Measurements from ENCODE around the gene CBL. TPM values are rescaled to one million over a fixed set of nuclear protein-coding genes. Genes with fewer than 3 reads are reported as not detected.
A peak's percentile ranks its signal among the peaks of the same experiment; 100 is the strongest.

CBL gene
- total RNA-seq, 1 donor from 2014 or later, result 46.6 TPM

DNA sequence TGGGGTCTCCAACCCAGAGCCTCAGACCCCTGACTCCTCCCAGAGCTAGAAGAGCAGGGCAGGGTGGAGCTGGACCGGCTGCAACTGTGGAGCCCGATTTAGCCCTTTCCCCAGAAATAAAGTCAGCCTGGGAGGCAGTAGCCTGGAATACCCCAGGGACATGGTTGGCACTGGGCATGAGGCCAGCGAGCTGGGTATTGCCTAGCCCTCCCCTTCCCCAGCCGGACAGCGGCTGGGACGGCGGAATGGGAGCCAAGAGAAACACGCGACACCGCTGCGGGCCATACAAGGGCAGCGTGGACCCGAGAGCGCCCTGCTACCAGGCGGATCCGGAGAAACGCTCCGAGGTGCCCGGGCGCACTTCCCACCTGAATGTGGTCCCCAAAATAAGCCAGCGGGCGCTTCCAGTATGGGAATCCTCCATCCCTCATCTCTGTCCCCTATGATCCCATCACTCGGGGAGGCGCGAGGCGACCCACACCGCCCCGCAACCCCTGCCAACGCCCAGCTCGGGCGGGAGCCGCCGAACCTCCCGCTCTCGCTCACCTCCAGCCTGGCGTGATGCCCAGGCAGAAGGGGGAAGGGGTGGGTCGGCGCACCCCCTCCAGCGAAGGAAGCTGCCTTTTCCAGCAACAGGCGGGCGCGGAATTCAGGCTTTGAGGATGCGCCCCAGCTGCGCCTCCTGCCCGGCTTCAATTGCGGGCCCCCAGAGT, 110.0 kb downstream of the CBL start:
- peaks cover 10% of the 10 kb centered on the region for H3K36me3 Mint-ChIP-seq (ENCODE audit: low read depth, unreplicated experiment)
- TF ChIP-seq, protein P1, sequence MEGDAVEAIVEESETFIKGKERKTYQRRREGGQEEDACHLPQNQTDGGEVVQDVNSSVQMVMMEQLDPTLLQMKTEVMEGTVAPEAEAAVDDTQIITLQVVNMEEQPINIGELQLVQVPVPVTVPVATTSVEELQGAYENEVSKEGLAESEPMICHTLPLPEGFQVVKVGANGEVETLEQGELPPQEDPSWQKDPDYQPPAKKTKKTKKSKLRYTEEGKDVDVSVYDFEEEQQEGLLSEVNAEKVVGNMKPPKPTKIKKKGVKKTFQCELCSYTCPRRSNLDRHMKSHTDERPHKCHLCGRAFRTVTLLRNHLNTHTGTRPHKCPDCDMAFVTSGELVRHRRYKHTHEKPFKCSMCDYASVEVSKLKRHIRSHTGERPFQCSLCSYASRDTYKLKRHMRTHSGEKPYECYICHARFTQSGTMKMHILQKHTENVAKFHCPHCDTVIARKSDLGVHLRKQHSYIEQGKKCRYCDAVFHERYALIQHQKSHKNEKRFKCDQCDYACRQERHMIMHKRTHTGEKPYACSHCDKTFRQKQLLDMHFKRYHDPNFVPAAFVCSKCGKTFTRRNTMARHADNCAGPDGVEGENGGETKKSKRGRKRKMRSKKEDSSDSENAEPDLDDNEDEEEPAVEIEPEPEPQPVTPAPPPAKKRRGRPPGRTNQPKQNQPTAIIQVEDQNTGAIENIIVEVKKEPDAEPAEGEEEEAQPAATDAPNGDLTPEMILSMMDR (IDR thresholded peaks at IDR 0.05; ENCODE audit: insufficient read depth, low read depth, low read length), result no peak
- no peak overlapping the region for H3K27ac Mint-ChIP-seq (ENCODE audit: unreplicated experiment)

DNA sequence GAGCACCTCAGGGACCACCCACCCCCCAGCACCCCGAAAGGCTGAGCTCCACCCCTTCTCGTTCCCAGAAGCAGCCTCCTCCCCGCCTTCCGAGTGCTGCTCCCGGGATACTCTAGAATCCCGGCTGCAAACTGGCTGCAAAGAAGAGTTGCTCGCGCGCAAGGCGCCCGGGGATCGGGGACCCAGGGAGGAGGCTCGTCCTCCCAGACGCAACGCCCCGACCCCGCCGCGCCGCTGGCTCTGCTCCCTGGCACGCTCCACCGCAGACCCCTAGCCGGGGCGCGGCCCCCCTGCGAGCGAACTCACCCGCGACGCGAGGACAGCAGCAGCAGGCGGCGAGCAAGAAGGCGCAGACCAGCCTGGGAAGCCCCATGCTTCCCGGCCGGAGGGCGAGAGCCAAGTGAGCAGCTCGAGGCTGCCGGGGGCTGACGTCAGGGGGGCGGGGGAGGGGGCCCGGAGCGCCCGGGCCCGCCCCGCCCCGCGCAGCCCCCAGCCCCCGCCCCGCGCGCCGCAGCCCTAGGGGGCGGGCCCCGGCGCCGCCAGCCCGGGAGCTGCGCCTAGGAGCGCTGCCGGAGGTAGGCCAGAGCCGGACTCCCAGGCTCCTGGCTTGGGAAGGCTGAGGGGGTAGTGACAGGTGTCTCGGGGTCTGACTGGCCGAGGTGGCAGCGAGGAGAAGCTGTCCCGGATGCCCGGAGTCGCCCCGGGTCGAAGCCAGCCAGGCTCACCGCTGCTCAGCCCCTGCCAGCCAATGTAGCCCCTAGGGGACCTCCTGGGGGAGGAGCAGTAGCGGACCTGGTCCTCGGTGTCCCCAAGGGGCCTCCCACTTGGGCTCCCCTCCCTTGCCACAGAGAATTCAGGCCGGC, 110.8 kb downstream of the CBL start, which contains the start of gene MCAM:
Gene MCAM, minus strand, starts transcription at position 402 of the 863 bp plus-strand sequence. Its CDS starts 29 bp downstream, at position 373.
- peak within 1 kb of the TSS; percentile 73 for H2AFZ ChIP-seq (ENCODE audit: low read depth, low read length)
- H3K9me3 Mint-ChIP-seq (ENCODE audit: unreplicated experiment), result no peaks in the 10 kb centered on the region
- peak within 1 kb of the TSS; percentile 74 for H3K9ac ChIP-seq (ENCODE audit: low read length)
- H3K9me3 ChIP-seq (ENCODE audit: insufficient read depth, low read depth, low read length), result no peaks in the 10 kb centered on the region
- peak within 1 kb of the TSS; percentile 92 for H3K4me2 ChIP-seq (ENCODE audit: low read length)
- peaks cover 56% of the 10 kb centered on the region for H3K4me1 ChIP-seq (ENCODE audit: insufficient read depth, low read length)
- peaks cover 27% of the 10 kb centered on the region for H3K79me2 ChIP-seq (ENCODE audit: insufficient read depth, low read length)
- H3K4me3 Mint-ChIP-seq (ENCODE audit: unreplicated experiment), result peak within 1 kb of the TSS; percentile 82
- peaks cover 30% of the 10 kb centered on the region for H4K20me1 ChIP-seq (ENCODE audit: insufficient read depth, low read length)
- FAIRE-seq (no peak), DNase-seq (ENCODE audit: low read depth) (no peak)
- peak within 1 kb of the TSS; percentile 61 for H3K4me3 ChIP-seq (ENCODE audit: insufficient read depth, low read depth, low read length)
- no peaks in the 10 kb centered on the region for H3K27me3 ChIP-seq (ENCODE audit: insufficient read depth, low read length)
- peaks cover 18% of the 10 kb centered on the region for H3K4me1 Mint-ChIP-seq (ENCODE audit: low read depth, unreplicated experiment)
- peak within 1 kb of the TSS; percentile 67 for H3K27ac ChIP-seq (ENCODE audit: low read depth, low read length)
- no peaks in the 10 kb centered on the region for H3K27me3 Mint-ChIP-seq (ENCODE audit: low read depth, unreplicated experiment)
- H3K36me3 ChIP-seq (ENCODE audit: insufficient read depth, low read length), result peaks cover 6% of the 10 kb centered on the region
- TF ChIP-seq, protein P1 (IDR thresholded peaks at IDR 0.05; ENCODE audit: insufficient read depth, low read depth, low read length), result no peak
- TF ChIP-seq EZH2 (IDR thresholded peaks at IDR 0.05; ENCODE audit: insufficient read depth, low read length), result no peak
- peak within 1 kb of the TSS; percentile 58 for H3K27ac Mint-ChIP-seq (ENCODE audit: unreplicated experiment)
- H3K36me3 Mint-ChIP-seq (ENCODE audit: low read depth, unreplicated experiment), result peaks cover 10% of the 10 kb centered on the region

More for the DNA sequence above, 110.0 kb downstream of the CBL start:
- peak overlapping the region; percentile 31 for H3K27ac ChIP-seq (ENCODE audit: low read depth, low read length)
- H3K27me3 ChIP-seq (ENCODE audit: insufficient read depth, low read length), result no peaks in the 10 kb centered on the region
- H3K9me3 ChIP-seq (ENCODE audit: insufficient read depth, low read depth, low read length), result no peaks in the 10 kb centered on the region
- peaks cover 27% of the 10 kb centered on the region for H3K79me2 ChIP-seq (ENCODE audit: insufficient read depth, low read length)
- FAIRE-seq (no peak), DNase-seq (ENCODE audit: low read depth) (no peak)
- no peaks in the 10 kb centered on the region for H3K27me3 Mint-ChIP-seq (ENCODE audit: low read depth, unreplicated experiment)
- peak overlapping the region; percentile 61 for H3K4me3 ChIP-seq (ENCODE audit: insufficient read depth, low read depth, low read length)
- H3K9ac ChIP-seq (ENCODE audit: low read length), result peak overlapping the region; percentile 74
- peak overlapping the region; percentile 92 for H3K4me2 ChIP-seq (ENCODE audit: low read length)
- H3K36me3 ChIP-seq (ENCODE audit: insufficient read depth, low read length), result peaks cover 6% of the 10 kb centered on the region
- H2AFZ ChIP-seq (ENCODE audit: low read depth, low read length), result peak overlapping the region; percentile 73
- peaks cover 14% of the 10 kb centered on the region for H3K4me1 Mint-ChIP-seq (ENCODE audit: low read depth, unreplicated experiment)
- H3K4me1 ChIP-seq (ENCODE audit: insufficient read depth, low read length), result peaks cover 51% of the 10 kb centered on the region
- H4K20me1 ChIP-seq (ENCODE audit: insufficient read depth, low read length), result peaks cover 30% of the 10 kb centered on the region
- H3K9me3 Mint-ChIP-seq (ENCODE audit: unreplicated experiment), result no peaks in the 10 kb centered on the region
- H3K4me3 Mint-ChIP-seq (ENCODE audit: unreplicated experiment), result peak overlapping the region; percentile 82

Measured in astrocyte (in vitro differentiated cells and primary cell).